GM23338 (cell line): Measurements from ENCODE around the gene NEFH. TPM values are rescaled to one million over a fixed set of nuclear protein-coding genes. Genes with fewer than 3 reads are reported as not detected.

Source experiments
- ATAC-seq: fragments of 200-7000 bp; cut with Tn5 transposase; 3 replicates; pipeline ENCODE4 v1.9.1; 2020
- DNase-seq: peaks from one replicate; pipeline ENCODE4 v3.0.0-alpha.2; 2015; ENCODE audit warnings: low spot score
- H2AFZ ChIP-seq: fragments of 200-600 bp; sonication (generic); 2 replicates; pipeline ENCODE4 v1.8.0; 2016; ENCODE audit warnings: antibody characterized with exemption, mild to moderate bottlenecking, moderate library complexity
- H3F3A ChIP-seq: fragments of 200-600 bp; sonication (generic); replicated peaks from 2 replicates; pipeline ENCODE4 v1.8.0; 2017; ENCODE audit warnings: antibody characterized with exemption, mixed run types, low read depth
- H3K27ac ChIP-seq: fragments of 200-600 bp; sonication (generic); 2 replicates; pipeline ENCODE4 v1.6.1; 2016; ENCODE audit warnings: low read depth
- H3K27me3 ChIP-seq: fragments of 200-600 bp; sonication (generic); 2 replicates; pipeline ENCODE4 v1.8.0; 2016; ENCODE audit warnings: mild to moderate bottlenecking, mixed run types, moderate library complexity; ENCODE audit not compliant: insufficient read depth
- H3K36me3 ChIP-seq: fragments of 200-600 bp; sonication (generic); 2 replicates; pipeline ENCODE4 v1.8.0; 2016; ENCODE audit warnings: mild to moderate bottlenecking; ENCODE audit not compliant: insufficient read depth
- H3K4me1 ChIP-seq: fragments of 200-600 bp; sonication (generic); 2 replicates; pipeline ENCODE4 v1.8.0; 2016; ENCODE audit warnings: mild to moderate bottlenecking, moderate library complexity; ENCODE audit not compliant: insufficient read depth
- H3K4me2 ChIP-seq: fragments of 200-600 bp; sonication (generic); 2 replicates; pipeline ENCODE4 v1.7.1; 2017; ENCODE audit warnings: mixed run types
- H3K4me3 ChIP-seq: fragments of 200-600 bp; sonication (generic); 2 replicates; pipeline ENCODE4 v1.6.1; 2016; ENCODE audit warnings: mixed run types
- H3K79me2 ChIP-seq: fragments of 200-600 bp; sonication (generic); replicated peaks from 2 replicates; pipeline ENCODE4 v1.8.0; 2017; ENCODE audit warnings: mild to moderate bottlenecking; ENCODE audit not compliant: insufficient read depth
- H3K9me2 ChIP-seq: fragments of 200-600 bp; sonication (generic); 2 replicates; pipeline ENCODE4 v1.8.0; 2017; ENCODE audit not compliant: insufficient read depth
- H4K20me1 ChIP-seq: fragments of 200-600 bp; sonication (generic); replicated peaks from 2 replicates; pipeline ENCODE4 v1.8.0; 2017; ENCODE audit warnings: mild to moderate bottlenecking; ENCODE audit not compliant: insufficient read depth
- H3K27ac Mint-ChIP-seq: 2 replicates; pipeline ENCODE4 v1.8.0; 2020; ENCODE audit warnings: inconsistent platforms, mild to moderate bottlenecking, moderate library complexity, mixed read lengths
- H3K27me3 Mint-ChIP-seq: 3 replicates; pipeline ENCODE4 v1.8.0; 2022; ENCODE audit warnings: low read depth, mild to moderate bottlenecking, moderate library complexity, mixed read lengths, inconsistent platforms; ENCODE audit not compliant: insufficient read depth, poor library complexity
- H3K36me3 Mint-ChIP-seq: 3 replicates; pipeline ENCODE4 v1.8.0; 2021; ENCODE audit warnings: low read depth, mild to moderate bottlenecking, inconsistent platforms, moderate library complexity, mixed read lengths
- H3K4me1 Mint-ChIP-seq: 3 replicates; pipeline ENCODE4 v1.8.0; 2020; ENCODE audit warnings: mild to moderate bottlenecking, inconsistent platforms, mixed read lengths
- H3K4me3 Mint-ChIP-seq: 3 replicates; pipeline ENCODE4 v1.8.0; 2021; ENCODE audit warnings: moderate library complexity, mild to moderate bottlenecking, inconsistent platforms, mixed read lengths
- H3K9me3 Mint-ChIP-seq: 3 replicates; pipeline ENCODE4 v1.8.0; 2020; ENCODE audit warnings: moderate library complexity, mild to moderate bottlenecking, inconsistent platforms, mixed read lengths
- CREB1 ChIP-seq: fragments of 250-450 bp; sonication (Bioruptor Pico); IDR thresholded peaks from 2 replicates; pipeline ENCODE4 v1.5.0; 2020; ENCODE audit warnings: low read depth, mild to moderate bottlenecking, moderate library complexity
- CTCF ChIP-seq, 2 experiments: fragments of 200-600 bp in 1 of 2; sonication (generic) in 1 of 2; conservative IDR thresholded peaks; 2 replicates each; pipeline versions ENCODE4 v1.5.1 to v1.6.1; 2016 to 2017; ENCODE audit warnings: antibody characterized with exemption in 2 of 2, low read depth in 2 of 2, mild to moderate bottlenecking in 2 of 2, moderate library complexity in 1 of 2
- ETS1 ChIP-seq: IDR thresholded peaks from 2 replicates; pipeline ENCODE4 v1.6.1; 2016; ENCODE audit warnings: antibody characterized with exemption
- EZH2 ChIP-seq: fragments of 200-600 bp; sonication (generic); IDR thresholded peaks from one replicate; pipeline ENCODE4 v1.8.0; 2017; ENCODE audit warnings: antibody characterized with exemption, mild to moderate bottlenecking, low read depth; ENCODE audit not compliant: unreplicated experiment
- EZH2phosphoT487 ChIP-seq: fragments of 200-600 bp; sonication (generic); IDR thresholded peaks from one replicate; pipeline ENCODE4 v1.8.1; 2018; ENCODE audit warnings: antibody characterized with exemption; ENCODE audit not compliant: unreplicated experiment
- JUNB ChIP-seq: IDR thresholded peaks from one replicate; pipeline ENCODE4 v1.6.1; 2016; ENCODE audit warnings: antibody characterized with exemption; ENCODE audit not compliant: unreplicated experiment
- NANOG ChIP-seq: IDR thresholded peaks from 2 replicates; pipeline ENCODE4 v1.6.1; 2016; ENCODE audit warnings: antibody characterized with exemption, borderline replicate concordance
- POLR2AphosphoS5 ChIP-seq: IDR thresholded peaks from 2 replicates; pipeline ENCODE4 v1.6.1; 2016; ENCODE audit warnings: antibody characterized with exemption, low read depth
- REST ChIP-seq: IDR thresholded peaks from one replicate; pipeline ENCODE4 v1.6.1; 2018; ENCODE audit warnings: antibody characterized with exemption; ENCODE audit not compliant: unreplicated experiment
- STAT1 ChIP-seq: IDR thresholded peaks from one replicate; pipeline ENCODE4 v1.6.1; 2016; ENCODE audit warnings: antibody characterized with exemption; ENCODE audit not compliant: unreplicated experiment
- ZNF114 ChIP-seq: fragments of 250-450 bp; sonication (Bioruptor Pico); IDR thresholded peaks from 2 replicates; pipeline ENCODE4 v1.5.0; 2020; ENCODE audit warnings: mild to moderate bottlenecking, moderate library complexity
- ZNF331 ChIP-seq: fragments of 250-450 bp; sonication (Bioruptor Pico); IDR thresholded peaks from 2 replicates; pipeline ENCODE4 v1.5.0; 2020; ENCODE audit warnings: low read depth, mild to moderate bottlenecking, moderate library complexity
- ZNF462 ChIP-seq: fragments of 250-450 bp; sonication (Bioruptor Pico); IDR thresholded peaks from 2 replicates; pipeline ENCODE4 v1.5.0; 2020; ENCODE audit warnings: mild to moderate bottlenecking, moderate library complexity
- polyA plus RNA-seq: library from polyadenylated mRNA; unstranded; fragments of >200 nt; fragmentation: Nextera tagmentation; extraction: Ambion mirVana; gene quantifications from 2 replicates; pipeline ENCODE4 v1.2.1, GENCODE V29; 2016
- total RNA-seq: library from RNA; depleted of rRNA; stranded (reverse); fragments of >200 nt; shearing (Covaris generic); gene quantifications from 2 replicates; pipeline ENCODE4 v1.2.3, GENCODE V29; 2014

NEFH gene
- total and polyA plus RNA-seq, 2 experiments from 2014 or later: 2.4 to 6.3 TPM

- no peak for TF ChIP-seq ZNF462 (CRISPR knock-in tag)
- no peak for TF ChIP-seq NANOG
- TF ChIP-seq CREB1 (CRISPR knock-in tag): no peak
- TF ChIP-seq ZNF331 (CRISPR knock-in tag): no peak
- no peak for TF ChIP-seq CTCF (conservative IDR thresholded peaks at IDR 0.05; ENCODE audit: low read depth in 2 of 2)
- no peak for TF ChIP-seq ETS1
- no peak for TF ChIP-seq REST
- no peak for TF ChIP-seq JUNB
- no peak for TF ChIP-seq EZH2phosphoT487
- no peak for TF ChIP-seq POLR2AphosphoS5
- TF ChIP-seq EZH2: no peak
- no peak for TF ChIP-seq STAT1
- no peak for TF ChIP-seq ZNF114 (CRISPR knock-in tag)
- Histone ChIP-seq H3K36me3 (no peaks in the 10 kb centered on the region), H3K9me2 (no peaks in the 10 kb centered on the region), H4K20me1 (no peaks in the 10 kb centered on the region), H3K4me3 (no peak overlapping the region), H3K27me3 (no peaks in the 10 kb centered on the region), H3F3A (no peaks in the 10 kb centered on the region), H3K79me2 (no peaks in the 10 kb centered on the region), H3K4me1 (no peaks in the 10 kb centered on the region), H3K27ac (no peak overlapping the region), H2AFZ (no peak overlapping the region), H3K4me2 (no peak overlapping the region)
- Mint-ChIP-seq H3K4me1 (no peaks in the 10 kb centered on the region), H3K36me3 (peaks cover 28% of the 10 kb centered on the region), H3K9me3 (peaks cover 7% of the 10 kb centered on the region; the same call in 1 of the 3 replicates), H3K4me3 (no peak overlapping the region), H3K27ac (no peak overlapping the region), H3K27me3 (no peaks in the 10 kb centered on the region)
- no peak for DNase-seq
- ATAC-seq: no peak
Observed at GRCh38 chr22:29493636-29494035, 13.6 kb downstream of the NEFH start.
